Measurements from ENCODE around the gene PNPLA3.

- no peak for TF ChIP-seq CTCF (IDR thresholded peaks at IDR 0.05)
- no peak for TF ChIP-seq POLR2A (IDR thresholded peaks at IDR 0.05)
Measured at GRCh38 chr22:43971112-43971511, 47.5 kb downstream of the PNPLA3 start.

Data from testis (tissue), 2 donors.